Lower leg skin (tissue), 4 donors: ENCODE results near the gene SLFN12L. TPM values are rescaled to one million over a fixed set of nuclear protein-coding genes. Genes with fewer than 3 reads are reported as not detected.

Experiments
- DNase-seq, 2 donors: peaks; one replicate each; pipeline ENCODE4 v3.0.0-alpha.2; 2019; ENCODE audit warnings: low spot score in 2 of 2
- H3K4me3 ChIP-seq: fragments of 200-600 bp; sonication (generic); 2 replicates; pipeline ENCODE4 v1.5.1; 2017; ENCODE audit warnings: mild to moderate bottlenecking, low read depth; ENCODE audit not compliant: poor library complexity, severe bottlenecking
- CTCF ChIP-seq, 3 donors: fragments of 450-650 bp; IDR thresholded peaks; one replicate each; pipeline ENCODE4 v1.5.1; 2016; ENCODE audit warnings: antibody characterized with exemption in 3 of 3, mild to moderate bottlenecking in 3 of 3, moderate library complexity in 2 of 3
- POLR2A ChIP-seq, 2 donors: fragments of 450-650 bp; IDR thresholded peaks; one replicate each; pipeline ENCODE4 v1.6.1; 2016 to 2017; ENCODE audit warnings: antibody characterized with exemption in 2 of 2, mild to moderate bottlenecking in 1 of 2, moderate library complexity in 1 of 2
- WGBS, 2 donors: methylation state at CpG; one replicate each; pipeline ENCODE4 v1.1.5; 2018; 5-methylcytosine and 5-hydroxymethylcytosine counted together
- intact Hi-C: fragments of 100-400 bp; cut with DNase I; formaldehyde crosslinking; loops from one replicate; pipeline ENCODE4 v1.15.0; 2023; ENCODE audit warnings: low total_unique reads
- total RNA-seq, 4 donors: library from RNA; depleted of rRNA; stranded (reverse); fragments of >200 nt; gene quantifications; one replicate each; pipeline ENCODE4 v1.1.0, GENCODE V29; 2016

Gene SLFN12L
- total RNA-seq, 4 donors from 2014 or later = 0.12 to 0.80 (median 0.46) TPM

GRCh38 chr17:35560703-35561102, 23.2 kb upstream of the SLFN12L start, which contains the start of gene SLFN14:
TSS of gene SLFN14 (minus strand) at chr17:35560819. CDS start at chr17:35558062, 2,757 bp downstream.
- TF ChIP-seq CTCF (IDR thresholded peaks at IDR 0.05) (no peak), POLR2A (IDR thresholded peaks at IDR 0.05) (no peak)
- no peak within 1 kb of the TSS for H3K4me3 ChIP-seq
- 67 to 68% methylated on average over 3 of the region's 3 CpGs for WGBS, 2 donors
- DNase-seq = no peak
- intact Hi-C loops = no loop called here

GRCh38 chr17:35559495-35560210, 22.2 kb upstream of the SLFN12L start:
- WGBS, 2 donors = 60 to 67% methylated on average over 2 of the region's 2 CpGs
- intact Hi-C loops = no loop called here
- no peak overlapping the region for H3K4me3 ChIP-seq
- DNase-seq = no peak
- TF ChIP-seq CTCF (IDR thresholded peaks at IDR 0.05) (no peak), POLR2A (IDR thresholded peaks at IDR 0.05) (no peak)

GRCh38 chr17:35557353-35557752, 19.9 kb upstream of the SLFN12L start:
- TF ChIP-seq POLR2A (IDR thresholded peaks at IDR 0.05) (no peak), CTCF (IDR thresholded peaks at IDR 0.05) (no peak)
- 61 to 81% methylated on average over 3 of the region's 3 CpGs for WGBS, 2 donors
- intact Hi-C loops = no loop called here
- no peak overlapping the region for H3K4me3 ChIP-seq
- DNase-seq = no peak

GRCh38 chr17:35555691-35556090, 18.2 kb upstream of the SLFN12L start:
- intact Hi-C loops = no loop called here
- H3K4me3 ChIP-seq = no peak overlapping the region
- WGBS, 2 donors = 86 to 88% methylated on average over 5 of the region's 5 CpGs
- DNase-seq = no peak
- TF ChIP-seq POLR2A (IDR thresholded peaks at IDR 0.05) (no peak), CTCF (IDR thresholded peaks at IDR 0.05) (no peak)

GRCh38 chr17:35554668-35555067, 17.2 kb upstream of the SLFN12L start:
- WGBS, 2 donors = 72% methylated on average over 5 of the region's 5 CpGs
- no peak for DNase-seq
- H3K4me3 ChIP-seq = no peak overlapping the region
- intact Hi-C loops = no loop called here
- TF ChIP-seq POLR2A (IDR thresholded peaks at IDR 0.05) = no peak
- no peak for TF ChIP-seq CTCF (IDR thresholded peaks at IDR 0.05)

- WGBS, 2 donors = 66 to 76% methylated on average over 4 of the region's 4 CpGs
- no peak overlapping the region for H3K4me3 ChIP-seq
- intact Hi-C loops = no loop called here
- no peak for TF ChIP-seq CTCF (IDR thresholded peaks at IDR 0.05)
- no peak for TF ChIP-seq POLR2A (IDR thresholded peaks at IDR 0.05)
- no peak for DNase-seq
Measured at GRCh38 chr17:35553310-35553709, 15.8 kb upstream of the SLFN12L start.
